KMS-11 (cell line): Measurements from ENCODE around the gene CBX3.
"Not testable (repeated sequence)": the region's sequence is repeated elsewhere in the genome, so short reads cannot be mapped to it uniquely, and the experiment has no call there.

Experiments used
- H2AFZ ChIP-seq: fragments of 200-600 bp; sonication (generic); 2 replicates; pipeline ENCODE4 v1.6.1; 2016; ENCODE audit warnings: antibody characterized with exemption, mixed run types, low read depth
- H3K27ac ChIP-seq: fragments of 200-600 bp; sonication (generic); 2 replicates; pipeline ENCODE4 v1.6.1; 2016; ENCODE audit warnings: mild to moderate bottlenecking, mixed run types
- H3K27me3 ChIP-seq: fragments of 200-600 bp; sonication (generic); 2 replicates; pipeline ENCODE4 v1.6.1; 2017; ENCODE audit warnings: mild to moderate bottlenecking, low read depth, mixed run types, moderate library complexity; ENCODE audit not compliant: insufficient read depth
- H3K36me3 ChIP-seq: fragments of 200-600 bp; sonication (generic); 2 replicates; pipeline ENCODE4 v1.6.1; 2017; ENCODE audit warnings: mild to moderate bottlenecking, mixed run types; ENCODE audit not compliant: insufficient read depth
- H3K4me1 ChIP-seq: fragments of 200-600 bp; sonication (generic); 2 replicates; pipeline ENCODE4 v1.6.1; 2016; ENCODE audit warnings: mild to moderate bottlenecking, low read depth, mixed run types; ENCODE audit not compliant: poor library complexity, severe bottlenecking
- H3K4me2 ChIP-seq: fragments of 200-600 bp; sonication (generic); 2 replicates; pipeline ENCODE4 v1.7.0; 2016; ENCODE audit warnings: mild to moderate bottlenecking, mixed run types
- H3K4me3 ChIP-seq: fragments of 200-600 bp; sonication (generic); IDR thresholded peaks from 2 replicates; pipeline ENCODE4 v1.6.1; 2017; ENCODE audit warnings: low read depth, low read length, mixed read lengths; ENCODE audit not compliant: insufficient read depth
- H3K79me2 ChIP-seq: fragments of 200-600 bp; sonication (generic); 2 replicates; pipeline ENCODE4 v1.6.1; 2016; ENCODE audit warnings: low read depth, mixed run types; ENCODE audit not compliant: insufficient read depth
- H3K9ac ChIP-seq: fragments of 200-600 bp; sonication (generic); 2 replicates; pipeline ENCODE4 v1.6.1; 2016; ENCODE audit warnings: mild to moderate bottlenecking, mixed run types
- H4K20me1 ChIP-seq: fragments of 200-600 bp; sonication (generic); 2 replicates; pipeline ENCODE4 v1.6.1; 2016; ENCODE audit warnings: mild to moderate bottlenecking, mixed run types; ENCODE audit not compliant: insufficient read depth
- CTCF ChIP-seq: fragments of 200-600 bp; sonication (generic); conservative IDR thresholded peaks from 2 replicates; pipeline ENCODE4 v1.6.1; 2017; ENCODE audit warnings: low read depth, mild to moderate bottlenecking, antibody characterized with exemption, low read length, moderate library complexity, mixed read lengths

CBX3 gene

GRCh38 chr7:26157520-26158105, 43.9 kb upstream of the CBX3 start:
- H2AFZ ChIP-seq: no peak overlapping the region
- peak overlapping the region; percentile 99 for H3K27ac ChIP-seq
- no peak for TF ChIP-seq CTCF
- peaks cover 83% of the 10 kb centered on the region for H3K4me1 ChIP-seq
- no peaks in the 10 kb centered on the region for H3K27me3 ChIP-seq
- H3K9ac ChIP-seq: peak overlapping the region; percentile 82
- peak overlapping the region; percentile 80 for H3K4me2 ChIP-seq
- H3K79me2 ChIP-seq: peaks cover 98% of the 10 kb centered on the region
- peaks cover 3% of the 10 kb centered on the region; the same call in 1 of the 2 replicates for H3K36me3 ChIP-seq
- no peak overlapping the region for H3K4me3 ChIP-seq
- H4K20me1 ChIP-seq: peaks cover 4% of the 10 kb centered on the region; the same call in 1 of the 2 replicates

- Histone ChIP-seq H3K4me3 (no peak overlapping the region), H3K27ac (peak overlapping the region; percentile 99; the same call in 1 of the 2 replicates), H3K79me2 (peaks cover 98% of the 10 kb centered on the region), H3K27me3 (no peaks in the 10 kb centered on the region), H3K36me3 (peaks cover 3% of the 10 kb centered on the region; the same call in 1 of the 2 replicates), H3K4me1 (peaks cover 85% of the 10 kb centered on the region), H3K9ac (no peak overlapping the region), H4K20me1 (peaks cover 4% of the 10 kb centered on the region; the same call in 1 of the 2 replicates), H2AFZ (no peak overlapping the region), H3K4me2 (peak overlapping the region; percentile 80)
- no peak for TF ChIP-seq CTCF
Measured at GRCh38 chr7:26159243-26159642, 42.3 kb upstream of the CBX3 start.

GRCh38 chr7:26160896-26161295, 40.6 kb upstream of the CBX3 start:
- H3K27me3 ChIP-seq: no peaks in the 10 kb centered on the region
- H3K4me3 ChIP-seq: no peak overlapping the region
- H3K9ac ChIP-seq: no peak overlapping the region
- H3K4me1 ChIP-seq: peaks cover 71% of the 10 kb centered on the region
- TF ChIP-seq CTCF: no peak
- H3K27ac ChIP-seq: no peak overlapping the region
- H2AFZ ChIP-seq: no peak overlapping the region
- peaks cover 3% of the 10 kb centered on the region; the same call in 1 of the 2 replicates for H3K36me3 ChIP-seq
- H3K79me2 ChIP-seq: peaks cover 98% of the 10 kb centered on the region
- peaks cover 8% of the 10 kb centered on the region for H4K20me1 ChIP-seq
- H3K4me2 ChIP-seq: no peak overlapping the region

GRCh38 chr7:26162431-26162830, 39.1 kb upstream of the CBX3 start:
- H2AFZ ChIP-seq: no peak overlapping the region
- no peak overlapping the region for H3K4me3 ChIP-seq
- H3K27me3 ChIP-seq: no peaks in the 10 kb centered on the region
- H3K9ac ChIP-seq: no peak overlapping the region
- H3K4me2 ChIP-seq: peak overlapping the region; percentile 13; the same call in 1 of the 2 replicates
- peaks cover 3% of the 10 kb centered on the region; the same call in 1 of the 2 replicates for H3K36me3 ChIP-seq
- peaks cover 71% of the 10 kb centered on the region for H3K4me1 ChIP-seq
- peaks cover 100% of the 10 kb centered on the region for H3K79me2 ChIP-seq
- H4K20me1 ChIP-seq: peaks cover 22% of the 10 kb centered on the region
- no peak for TF ChIP-seq CTCF
- H3K27ac ChIP-seq: no peak overlapping the region

- not testable (repeated sequence) for H3K36me3 ChIP-seq, H3K4me3 ChIP-seq, H3K27ac ChIP-seq, H3K9ac ChIP-seq, H2AFZ ChIP-seq, H3K4me2 ChIP-seq, H3K27me3 ChIP-seq
- Histone ChIP-seq H3K79me2 (peaks cover 100% of the 10 kb centered on the region), H4K20me1 (peaks cover 27% of the 10 kb centered on the region), H3K4me1 (peaks cover 65% of the 10 kb centered on the region)
Measured at GRCh38 chr7:26163804-26164203, 37.7 kb upstream of the CBX3 start.
